Measurements from ENCODE around the gene HOXC9.
A peak's percentile ranks its signal among the peaks of the same experiment; 100 is the strongest.

Gene HOXC9

GRCh38 chr12:53972722-53973235 lies 27.2 kb upstream of the HOXC9 start, which contains the start of gene HOXC11:
TSS of gene HOXC11 (plus strand) at chr12:53973126. CDS start at chr12:53973242, 116 bp downstream.
- Histone ChIP-seq H3K27me3 (ENCODE audit: insufficient read depth, poor library complexity, severe bottlenecking) (peaks cover 92% of the 10 kb centered on the region), H3K4me3 (replicated peaks; ENCODE audit: insufficient read depth, low read length) (no peak within 1 kb of the TSS; the same call in 1 of the 2 replicates), H3K27ac (replicated peaks) (no peak within 1 kb of the TSS)
- TF ChIP-seq REST (IDR thresholded peaks at IDR 0.05; ENCODE audit: insufficient replicate concordance, low read depth) (no peak), GABPA (IDR thresholded peaks at IDR 0.05; ENCODE audit: low read depth) (no peak)
- no peak for DNase-seq (ENCODE audit: low read depth in 1 of 2, low spot score in 1 of 2)

GRCh38 chr12:53973236-53974042 lies 26.5 kb upstream of the HOXC9 start:
- TF ChIP-seq REST (IDR thresholded peaks at IDR 0.05; ENCODE audit: insufficient replicate concordance, low read depth), result no peak
- no peak for TF ChIP-seq POLR2AphosphoS5 (IDR thresholded peaks at IDR 0.05; ENCODE audit: low read depth)
- no peak for TF ChIP-seq CTCF (IDR thresholded peaks at IDR 0.05; ENCODE audit: insufficient read depth, low read length)
- TF ChIP-seq GABPA (IDR thresholded peaks at IDR 0.05; ENCODE audit: low read depth), result no peak
- no peak for TF ChIP-seq SPI1 (IDR thresholded peaks at IDR 0.05; ENCODE audit: borderline replicate concordance, low read depth)
- no peak for DNase-seq (ENCODE audit: low read depth in 1 of 2, low spot score in 1 of 2)
- peaks cover 90% of the 10 kb centered on the region for H3K27me3 ChIP-seq (ENCODE audit: insufficient read depth, poor library complexity, severe bottlenecking)
- H3K4me3 ChIP-seq (replicated peaks; ENCODE audit: insufficient read depth, low read length), result no peak overlapping the region
- no peak overlapping the region for H3K27ac ChIP-seq (replicated peaks)

GRCh38 chr12:53974084-53975063 lies 25.6 kb upstream of the HOXC9 start, which contains the start of gene HOTAIR:
TSS of gene HOTAIR (minus strand) at chr12:53974954.
- H3K4me3 ChIP-seq (replicated peaks; ENCODE audit: insufficient read depth, low read length), result peak within 1 kb of the TSS; percentile 45
- no peak for TF ChIP-seq POLR2AphosphoS5 (IDR thresholded peaks at IDR 0.05; ENCODE audit: low read depth)
- TF ChIP-seq GABPA (IDR thresholded peaks at IDR 0.05; ENCODE audit: low read depth), result peak; percentile 70; the same call in 1 of the 2 replicates
- TF ChIP-seq REST (IDR thresholded peaks at IDR 0.05; ENCODE audit: insufficient replicate concordance, low read depth), result no peak
- H3K27me3 ChIP-seq (ENCODE audit: insufficient read depth, poor library complexity, severe bottlenecking), result peaks cover 89% of the 10 kb centered on the region
- no peak within 1 kb of the TSS for H3K27ac ChIP-seq (replicated peaks)
- DNase-seq (ENCODE audit: low read depth in 1 of 2, low spot score in 1 of 2), result peak in 1 of 2 experiments; percentile 48
